ENCODE data around the gene POLR3H. TPM values are rescaled to one million over a fixed set of nuclear protein-coding genes. Genes with fewer than 3 reads are reported as not detected.
A peak's percentile ranks its signal among the peaks of the same experiment; 100 is the strongest.

POLR3H gene
- polyA plus RNA-seq, 3 donors: 9.4 to 19.0 (median 10.4) TPM

DNA sequence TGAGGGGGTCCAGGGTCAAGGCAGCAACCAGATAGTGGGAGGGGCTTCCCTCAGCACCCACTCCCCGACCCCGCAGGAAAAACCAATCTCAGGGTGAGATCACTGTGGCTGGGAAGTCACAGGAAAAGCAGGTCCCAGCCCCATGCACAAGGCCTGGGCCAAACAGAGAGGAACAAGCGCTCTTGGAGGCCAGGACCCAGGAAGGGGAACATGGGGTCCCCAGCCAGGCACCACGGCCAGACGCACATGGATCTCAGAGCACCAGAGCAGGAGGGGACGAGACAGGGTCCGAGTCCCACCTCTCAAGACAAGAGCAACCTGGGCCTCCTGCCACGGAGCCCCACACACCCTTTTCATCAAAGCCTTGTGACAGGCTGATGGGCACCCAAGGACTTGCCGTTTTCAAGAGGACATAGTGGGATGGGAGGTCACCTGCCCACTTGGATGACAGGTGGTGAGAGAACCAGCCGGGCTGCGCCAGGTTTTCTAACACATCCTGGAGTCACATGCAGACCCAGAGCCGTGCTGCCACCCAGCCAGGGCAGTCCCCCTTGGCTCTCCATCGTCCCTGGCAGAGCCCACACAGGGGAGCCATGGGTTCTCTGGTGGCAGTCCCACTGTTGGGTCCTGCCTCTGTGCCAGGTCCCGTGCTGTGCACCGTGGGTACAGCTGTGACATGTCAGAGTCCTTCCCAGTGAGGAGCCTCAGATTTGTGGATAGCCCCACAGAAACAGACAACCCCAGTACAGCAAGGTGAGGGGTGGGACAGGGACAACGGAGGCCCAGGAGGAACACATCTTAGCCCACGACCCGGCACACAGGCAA, 13.2 kb downstream of the POLR3H start:
- peak overlapping the region in 1 of 2 donors; percentile 8 for H3K27ac ChIP-seq (ENCODE audit: low read depth in 1 of 2, low read length in 2 of 2)
- intact Hi-C loops (cut with micrococcal nuclease): no loop called here
- no peaks in the 10 kb centered on the region for H3K4me1 ChIP-seq (ENCODE audit: control insufficient read depth in 1 of 2, insufficient read depth in 2 of 2, low read length in 2 of 2)
- no peak overlapping the region for H3K4me3 ChIP-seq (replicated peaks in 1 of 3; ENCODE audit: low read depth in 2 of 3, low read length in 3 of 3)
- 91% methylated on average over 13 of the region's 18 CpGs for WGBS (ENCODE audit: insufficient coverage)
- Mint-ChIP-seq H3K27me3 (ENCODE audit: low read depth in 3 of 3) (peaks cover 0 to 4% (median 0%) of the 10 kb centered on the region in 3 donors), H3K4me1 (peaks cover 3% of the 10 kb centered on the region), H3K27ac (peak overlapping the region in 4 of 7 donors; percentile 26 to 75 (median 54)), H3K9me3 (no peaks in the 10 kb centered on the region), H3K4me3 (no peak overlapping the region), H3K36me3 (peaks cover 48 to 86% of the 10 kb centered on the region in 2 donors)
- H3K27me3 ChIP-seq (ENCODE audit: control insufficient read depth in 2 of 2, insufficient read depth in 2 of 2, low read length in 2 of 2): no peaks in the 10 kb centered on the region
- H3K79me2 ChIP-seq (ENCODE audit: insufficient read depth, low read length): no peaks in the 10 kb centered on the region
- H3K9me3 ChIP-seq (replicated peaks in 1 of 2; ENCODE audit: control insufficient read depth in 1 of 2, insufficient read depth in 1 of 2, low read length in 2 of 2): no peaks in the 10 kb centered on the region
- H3K9ac ChIP-seq (ENCODE audit: insufficient read depth, low read length, poor library complexity, severe bottlenecking): no peak overlapping the region
- DNase-seq: no peak
- peaks cover 58% of the 10 kb centered on the region for H4K20me1 ChIP-seq (ENCODE audit: insufficient read depth, low read length)
- no peak overlapping the region for H3K4me2 ChIP-seq (replicated peaks; ENCODE audit: extremely low read depth, low read length, poor library complexity, severe bottlenecking)
- H2AFZ ChIP-seq (ENCODE audit: insufficient read depth, low read depth, low read length, poor library complexity, severe bottlenecking): no peak overlapping the region
- TF ChIP-seq CTCF (IDR thresholded peaks at IDR 0.05): no peak
- H3K36me3 ChIP-seq (replicated peaks in 1 of 2; ENCODE audit: control insufficient read depth in 1 of 2, insufficient read depth in 2 of 2, low read length in 2 of 2): peaks cover 61 to 71% of the 10 kb centered on the region in 2 donors

GRCh38 chr22:41528938-41529561, 15.2 kb downstream of the POLR3H start:
- Mint-ChIP-seq H3K27me3 (ENCODE audit: low read depth in 3 of 3) (peaks cover 0 to 6% (median 0%) of the 10 kb centered on the region in 3 donors), H3K36me3 (peaks cover 54 to 93% of the 10 kb centered on the region in 2 donors), H3K27ac (peak overlapping the region in 2 of 7 donors; percentile 8 to 12), H3K4me3 (no peak overlapping the region), H3K9me3 (no peaks in the 10 kb centered on the region), H3K4me1 (peaks cover 8% of the 10 kb centered on the region)
- peak overlapping the region in 1 of 2 donors; percentile 26 for H3K27ac ChIP-seq (ENCODE audit: low read depth in 1 of 2, low read length in 2 of 2)
- H3K4me1 ChIP-seq (ENCODE audit: control insufficient read depth in 1 of 2, insufficient read depth in 2 of 2, low read length in 2 of 2): peaks cover 0 to 9% of the 10 kb centered on the region in 2 donors
- H3K27me3 ChIP-seq (ENCODE audit: control insufficient read depth in 2 of 2, insufficient read depth in 2 of 2, low read length in 2 of 2): no peaks in the 10 kb centered on the region
- H3K4me3 ChIP-seq (replicated peaks in 1 of 3; ENCODE audit: low read depth in 2 of 3, low read length in 3 of 3): no peak overlapping the region
- peaks cover 68% of the 10 kb centered on the region for H4K20me1 ChIP-seq (ENCODE audit: insufficient read depth, low read length)
- WGBS (ENCODE audit: insufficient coverage): 93% methylated on average over 12 of the region's 13 CpGs
- no peak overlapping the region for H2AFZ ChIP-seq (ENCODE audit: insufficient read depth, low read depth, low read length, poor library complexity, severe bottlenecking)
- DNase-seq: no peak
- intact Hi-C loops (cut with micrococcal nuclease): no loop called here
- no peak overlapping the region for H3K9ac ChIP-seq (ENCODE audit: insufficient read depth, low read length, poor library complexity, severe bottlenecking)
- peaks cover 79 to 86% of the 10 kb centered on the region in 2 donors for H3K36me3 ChIP-seq (replicated peaks in 1 of 2; ENCODE audit: control insufficient read depth in 1 of 2, insufficient read depth in 2 of 2, low read length in 2 of 2)
- no peaks in the 10 kb centered on the region for H3K9me3 ChIP-seq (replicated peaks in 1 of 2; ENCODE audit: control insufficient read depth in 1 of 2, insufficient read depth in 1 of 2, low read length in 2 of 2)
- H3K4me2 ChIP-seq (replicated peaks; ENCODE audit: extremely low read depth, low read length, poor library complexity, severe bottlenecking): no peak overlapping the region
- TF ChIP-seq CTCF (IDR thresholded peaks at IDR 0.05): no peak
- H3K79me2 ChIP-seq (ENCODE audit: insufficient read depth, low read length): no peaks in the 10 kb centered on the region

Measured in CD14-positive monocyte (primary cell).